Nephron (organoid): ENCODE data around the gene BORCS5.
"Not testable (repeated sequence)": the region's sequence is repeated elsewhere in the genome, so short reads cannot be mapped to it uniquely, and the experiment has no call there.

Source experiments
- H3K27ac Mint-ChIP-seq, 3 experiments: 2 replicates each; pipeline ENCODE4 v1.8.0; 2020; ENCODE audit warnings: mixed read lengths in 3 of 3, mild to moderate bottlenecking in 2 of 3, moderate library complexity in 1 of 3
- H3K27me3 Mint-ChIP-seq: 2 replicates; pipeline ENCODE4 v1.8.0; 2021; ENCODE audit warnings: low read depth, mild to moderate bottlenecking, moderate library complexity, mixed read lengths
- H3K36me3 Mint-ChIP-seq: 2 replicates; pipeline ENCODE4 v1.8.0; 2020; ENCODE audit warnings: low read depth, mixed read lengths
- H3K4me1 Mint-ChIP-seq: 2 replicates; pipeline ENCODE4 v1.8.0; 2020; ENCODE audit warnings: mixed read lengths
- H3K4me3 Mint-ChIP-seq, 3 experiments: 2 replicates each; pipeline ENCODE4 v1.8.0; 2020; ENCODE audit warnings: mild to moderate bottlenecking in 3 of 3, mixed read lengths in 3 of 3, moderate library complexity in 2 of 3
- H3K9me3 Mint-ChIP-seq: 2 replicates; pipeline ENCODE4 v1.8.0; 2020; ENCODE audit warnings: mixed read lengths
- TF ChIP-seq, protein P1 (sequence below), 3 experiments: fragments of 200-600 bp; sonication (generic); IDR thresholded peaks; one replicate each; pipeline ENCODE4 v1.5.0; 2021; ENCODE audit warnings: antibody characterized with exemption in 3 of 3; ENCODE audit not compliant: unreplicated experiment in 3 of 3

Gene BORCS5

DNA sequence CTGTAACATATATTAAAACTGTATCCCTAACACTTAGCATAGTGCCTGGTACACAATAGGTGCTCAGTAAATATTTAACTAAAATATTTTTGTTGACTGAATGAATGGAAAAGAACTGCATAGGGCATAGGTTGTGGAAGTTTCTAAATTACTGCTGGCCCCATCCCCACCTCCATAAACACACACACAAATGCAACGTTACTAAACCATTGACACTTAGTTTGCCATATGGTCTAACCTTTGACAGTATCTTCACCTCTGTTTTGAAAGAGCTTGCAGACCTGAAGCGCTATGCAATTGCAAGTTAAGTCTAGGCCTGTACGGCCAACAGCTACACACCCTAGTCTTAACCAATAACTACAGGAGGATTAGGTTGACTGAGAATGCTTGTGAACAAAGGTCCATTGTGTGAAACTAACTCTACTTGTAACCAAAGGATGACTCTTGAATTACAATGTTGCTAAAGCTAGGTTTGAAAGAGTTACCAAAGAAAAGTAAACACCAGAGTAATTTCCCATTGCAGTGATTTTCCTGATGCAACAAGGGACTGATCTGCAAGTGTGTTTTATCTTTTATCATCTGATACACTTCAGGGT is 5.9 kb upstream of the BORCS5 start:
- peak overlapping the region; percentile 74 to 85 (median 81) for H3K4me3 Mint-ChIP-seq
- peak overlapping the region; percentile 48 to 80 (median 79) for H3K27ac Mint-ChIP-seq
- no peaks in the 10 kb centered on the region for H3K9me3 Mint-ChIP-seq
- H3K4me1 Mint-ChIP-seq: peaks cover 13% of the 10 kb centered on the region
- H3K27me3 Mint-ChIP-seq: peaks cover 3% of the 10 kb centered on the region
- H3K36me3 Mint-ChIP-seq: no peaks in the 10 kb centered on the region
- TF ChIP-seq, protein P1, sequence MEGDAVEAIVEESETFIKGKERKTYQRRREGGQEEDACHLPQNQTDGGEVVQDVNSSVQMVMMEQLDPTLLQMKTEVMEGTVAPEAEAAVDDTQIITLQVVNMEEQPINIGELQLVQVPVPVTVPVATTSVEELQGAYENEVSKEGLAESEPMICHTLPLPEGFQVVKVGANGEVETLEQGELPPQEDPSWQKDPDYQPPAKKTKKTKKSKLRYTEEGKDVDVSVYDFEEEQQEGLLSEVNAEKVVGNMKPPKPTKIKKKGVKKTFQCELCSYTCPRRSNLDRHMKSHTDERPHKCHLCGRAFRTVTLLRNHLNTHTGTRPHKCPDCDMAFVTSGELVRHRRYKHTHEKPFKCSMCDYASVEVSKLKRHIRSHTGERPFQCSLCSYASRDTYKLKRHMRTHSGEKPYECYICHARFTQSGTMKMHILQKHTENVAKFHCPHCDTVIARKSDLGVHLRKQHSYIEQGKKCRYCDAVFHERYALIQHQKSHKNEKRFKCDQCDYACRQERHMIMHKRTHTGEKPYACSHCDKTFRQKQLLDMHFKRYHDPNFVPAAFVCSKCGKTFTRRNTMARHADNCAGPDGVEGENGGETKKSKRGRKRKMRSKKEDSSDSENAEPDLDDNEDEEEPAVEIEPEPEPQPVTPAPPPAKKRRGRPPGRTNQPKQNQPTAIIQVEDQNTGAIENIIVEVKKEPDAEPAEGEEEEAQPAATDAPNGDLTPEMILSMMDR (IDR thresholded peaks at IDR 0.05; ENCODE audit: unreplicated experiment in 3 of 3): no peak

- peak overlapping the region in 2 of 3 experiments; percentile 79 to 80 for H3K27ac Mint-ChIP-seq
- not testable (repeated sequence) for H3K27me3 Mint-ChIP-seq, H3K36me3 Mint-ChIP-seq, H3K9me3 Mint-ChIP-seq
- peak overlapping the region in 1 of 3 experiments; percentile 85 for H3K4me3 Mint-ChIP-seq
- peaks cover 16% of the 10 kb centered on the region for H3K4me1 Mint-ChIP-seq
Measured at GRCh38 chr12:12351468-12352185, 5.3 kb upstream of the BORCS5 start.

DNA sequence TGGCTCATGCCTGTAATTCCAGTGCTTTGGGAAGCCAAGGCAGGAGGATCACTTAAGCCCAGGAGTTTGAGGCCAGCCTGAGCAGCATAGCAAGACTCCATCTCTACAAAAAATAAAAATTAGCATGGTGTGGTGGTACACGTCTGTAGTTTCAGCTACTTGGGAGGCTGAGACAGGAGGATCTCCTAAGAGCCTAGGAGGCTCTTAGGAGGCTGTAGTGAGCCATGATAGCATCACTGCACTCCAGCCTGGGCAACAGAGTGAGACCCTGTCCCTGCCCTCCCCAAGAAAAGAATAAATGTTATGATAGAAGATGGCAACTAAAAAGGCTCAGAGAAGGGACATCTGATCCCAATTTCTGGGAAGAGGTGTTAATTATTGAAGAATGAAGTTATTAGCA is 3.6 kb upstream of the BORCS5 start:
- TF ChIP-seq, protein P1 (IDR thresholded peaks at IDR 0.05; ENCODE audit: unreplicated experiment in 3 of 3): no peak
- Mint-ChIP-seq H3K4me1 (peaks cover 28% of the 10 kb centered on the region), H3K9me3 (no peaks in the 10 kb centered on the region), H3K4me3 (peak overlapping the region in 2 of 3 experiments; percentile 2 to 46), H3K36me3 (no peaks in the 10 kb centered on the region), H3K27me3 (peaks cover 3% of the 10 kb centered on the region), H3K27ac (no peak overlapping the region)

- Mint-ChIP-seq H3K4me1 (peaks cover 33% of the 10 kb centered on the region), H3K27ac (peak overlapping the region in 1 of 3 experiments; percentile 33), H3K4me3 (peak overlapping the region in 2 of 3 experiments; percentile 2 to 7), H3K27me3 (peaks cover 3% of the 10 kb centered on the region), H3K9me3 (no peaks in the 10 kb centered on the region), H3K36me3 (no peaks in the 10 kb centered on the region)
- TF ChIP-seq, protein P1 (IDR thresholded peaks at IDR 0.05; ENCODE audit: unreplicated experiment in 3 of 3): no peak
Measured at GRCh38 chr12:12353807-12354206, 3.1 kb upstream of the BORCS5 start.

GRCh38 chr12:12356467-12356895 is 397 bp upstream of the BORCS5 start:
- Mint-ChIP-seq H3K4me3 (peak overlapping the region; percentile 91 to 98 (median 94)), H3K27ac (peak overlapping the region; percentile 97 to 99 (median 98))

More at GRCh38 chr12:12356467-12356895, 397 bp upstream of the BORCS5 start:
- no peaks in the 10 kb centered on the region for H3K9me3 Mint-ChIP-seq
- TF ChIP-seq, protein P1 (IDR thresholded peaks at IDR 0.05; ENCODE audit: unreplicated experiment in 3 of 3): no peak
- peaks cover 28% of the 10 kb centered on the region for H3K4me1 Mint-ChIP-seq
- no peaks in the 10 kb centered on the region for H3K36me3 Mint-ChIP-seq
- no peaks in the 10 kb centered on the region for H3K27me3 Mint-ChIP-seq
